Endothelial cell of umbilical vein (primary cell): Measurements from ENCODE around the gene CFAP45. TPM values are rescaled to one million over a fixed set of nuclear protein-coding genes. Genes with fewer than 3 reads are reported as not detected.
A peak's percentile ranks its signal among the peaks of the same experiment; 100 is the strongest.

Experiments
- BruUV-seq: library from RNA; stranded (reverse); fragments of 400-500 nt; replicated peaks from 2 replicates; lab custom pipeline; 2021; lab: Mats Ljungman, UMichigan
- CTCF ChIA-PET: fragments of 300-600, 350-600 bp; sonication (Branson Sonifier 250); formaldehyde crosslinking; loops from one replicate; lab custom pipeline; 2021; ENCODE audit warnings: antibody characterized with exemption, inconsistent platforms; lab: Charles Lee
- POLR2A ChIA-PET: fragments of 300-600, 350-600 bp; sonication (Branson Sonifier 250); formaldehyde crosslinking; loops from one replicate; lab custom pipeline; 2021; ENCODE audit warnings: antibody characterized with exemption, inconsistent platforms; lab: Charles Lee
- DNase-seq: peaks from one replicate; pipeline ENCODE4 v3.0.0-alpha.2; 2011; ENCODE audit warnings: low read depth, low spot score
- FAIRE-seq: peaks from 2 replicates; lab custom pipeline; 2011; peaks lifted over from hg19 to GRCh38; lab: Jason Lieb, UNC
- H2AFZ ChIP-seq: 2 replicates; pipeline ENCODE4 v1.6.0; 2012; ENCODE audit warnings: low read depth, low read length, control low read depth, inconsistent platforms
- H3K27ac ChIP-seq: 2 replicates; pipeline ENCODE4 v1.5.1; 2011; ENCODE audit warnings: low read depth, mild to moderate bottlenecking, control low read depth, low read length, moderate library complexity; ENCODE audit not compliant: insufficient read depth
- H3K27me3 ChIP-seq, 2 experiments: 2 replicates each; pipeline versions ENCODE4 v1.6.0 to v1.6.1; 2011; ENCODE audit warnings: low read length in 2 of 2, mixed read lengths in 1 of 2; ENCODE audit not compliant: control insufficient read depth in 2 of 2, insufficient read depth in 2 of 2
- H3K36me3 ChIP-seq, 2 experiments: 2 replicates in 1 of 2; 3 replicates in 1 of 2; pipeline ENCODE4 v1.5.1; 2011; ENCODE audit warnings: low read length in 2 of 2, mild to moderate bottlenecking in 1 of 2, moderate library complexity in 1 of 2; ENCODE audit not compliant: control insufficient read depth in 2 of 2, insufficient read depth in 2 of 2; ENCODE audit errors: extremely low read depth in 1 of 2
- H3K4me1 ChIP-seq: 3 replicates; pipeline ENCODE4 v1.5.1; 2011; ENCODE audit warnings: mild to moderate bottlenecking, low read length; ENCODE audit not compliant: control insufficient read depth, insufficient read depth; ENCODE audit errors: extremely low read depth
- H3K4me2 ChIP-seq: 2 replicates; pipeline ENCODE4 v1.6.1; 2011; ENCODE audit warnings: low read length, control low read depth, mixed read lengths; ENCODE audit not compliant: insufficient read depth
- H3K4me3 ChIP-seq, 3 experiments: fragments of 200-600 bp in 1 of 3; sonication (generic), shearing (Covaris generic) in 1 of 3; replicated peaks in 1 of 3; 2 replicates each; pipeline ENCODE4 v1.5.1; 2011 to 2016; ENCODE audit warnings: control low read depth in 3 of 3, low read length in 3 of 3, mild to moderate bottlenecking in 2 of 3, inconsistent platforms in 1 of 3, low read depth in 1 of 3, moderate library complexity in 1 of 3; ENCODE audit not compliant: insufficient read depth in 1 of 3
- H3K79me2 ChIP-seq: 2 replicates; pipeline ENCODE4 v1.6.0; 2012; ENCODE audit warnings: low read length, inconsistent platforms; ENCODE audit not compliant: control insufficient read depth, insufficient read depth
- H3K9ac ChIP-seq: replicated peaks from 2 replicates; pipeline ENCODE3; 2011; ENCODE audit warnings: low read length, control low read depth; ENCODE audit not compliant: insufficient read depth; ENCODE audit errors: extremely low read depth
- H3K9me1 ChIP-seq: replicated peaks from 3 replicates; pipeline ENCODE4 v1.6.0; 2011; ENCODE audit warnings: mild to moderate bottlenecking, low read length; ENCODE audit not compliant: control insufficient read depth, insufficient read depth; ENCODE audit errors: extremely low read depth
- H3K9me3 ChIP-seq: replicated peaks from 2 replicates; pipeline ENCODE4 v1.5.1; 2012; ENCODE audit warnings: low read length, inconsistent platforms; ENCODE audit not compliant: control insufficient read depth, insufficient read depth
- H4K20me1 ChIP-seq: replicated peaks from 2 replicates; pipeline ENCODE3; 2011; ENCODE audit warnings: mild to moderate bottlenecking, low read length; ENCODE audit not compliant: control insufficient read depth, insufficient read depth; ENCODE audit errors: extremely low read depth
- EZH2 ChIP-seq: IDR thresholded peaks from 2 replicates; pipeline ENCODE4 v1.6.1; 2012; ENCODE audit warnings: borderline replicate concordance, low read depth, mild to moderate bottlenecking, moderate library complexity, low read length, inconsistent platforms; ENCODE audit not compliant: severe bottlenecking
- GATA2 ChIP-seq: IDR thresholded peaks from 2 replicates; pipeline ENCODE4 v1.7.0; 2011; ENCODE audit warnings: low read depth, mild to moderate bottlenecking, moderate library complexity, mixed read lengths, low read length; ENCODE audit not compliant: insufficient read length, insufficient read depth
- dilution Hi-C: fragments of 300-500 bp; cut with MboI; formaldehyde crosslinking; loops from one replicate; pipeline ENCODE4 v1.15.0; 2019; ENCODE audit warnings: low sequenced_read_pairs; ENCODE audit not compliant: extremely low pct_ligation_motif_present
- intact Hi-C: fragments of 100-400 bp; cut with micrococcal nuclease; formaldehyde crosslinking; loops from one replicate; pipeline ENCODE4 v1.10.0; 2022
- polyA plus RNA-seq, 4 experiments: library from polyadenylated mRNA; depleted of rRNA in 3 of 4; stranded (reverse) in 3 of 4; unstranded in 1 of 4; fragments of >200 nt; gene quantifications; 2 replicates each; pipeline versions ENCODE4 v1.2.1 to v1.2.3, GENCODE V29; 2011 to 2012; ENCODE audit warnings: missing spikeins in 1 of 4
- total RNA-seq: library from RNA; stranded (reverse); gene quantifications from 2 replicates; pipeline ENCODE4 v1.2.3, GENCODE V29; 2021
- TF ChIP-seq, protein P1 (sequence below), 2 donors: IDR thresholded peaks; 1 replicate in 1 of 2; 2 replicates in 1 of 2; pipeline ENCODE4 v1.5.1; 2011; ENCODE audit warnings: low read length in 2 of 2, mild to moderate bottlenecking in 2 of 2, moderate library complexity in 2 of 2, control low read depth in 1 of 2, inconsistent platforms in 1 of 2, low read depth in 1 of 2; ENCODE audit not compliant: insufficient read depth in 1 of 2; ENCODE audit errors: extremely low read depth in 1 of 2
- TF ChIP-seq, protein P2 (sequence below): IDR thresholded peaks from 2 replicates; pipeline ENCODE4 v1.6.1; 2011; ENCODE audit not compliant: insufficient read depth, insufficient read length

The CFAP45 gene
- total and polyA plus RNA-seq, 2 donors (not counting 3 experiments of a cell fraction or from before 2014, with no cell fraction given): 0.25 to 2.5 TPM

DNA sequence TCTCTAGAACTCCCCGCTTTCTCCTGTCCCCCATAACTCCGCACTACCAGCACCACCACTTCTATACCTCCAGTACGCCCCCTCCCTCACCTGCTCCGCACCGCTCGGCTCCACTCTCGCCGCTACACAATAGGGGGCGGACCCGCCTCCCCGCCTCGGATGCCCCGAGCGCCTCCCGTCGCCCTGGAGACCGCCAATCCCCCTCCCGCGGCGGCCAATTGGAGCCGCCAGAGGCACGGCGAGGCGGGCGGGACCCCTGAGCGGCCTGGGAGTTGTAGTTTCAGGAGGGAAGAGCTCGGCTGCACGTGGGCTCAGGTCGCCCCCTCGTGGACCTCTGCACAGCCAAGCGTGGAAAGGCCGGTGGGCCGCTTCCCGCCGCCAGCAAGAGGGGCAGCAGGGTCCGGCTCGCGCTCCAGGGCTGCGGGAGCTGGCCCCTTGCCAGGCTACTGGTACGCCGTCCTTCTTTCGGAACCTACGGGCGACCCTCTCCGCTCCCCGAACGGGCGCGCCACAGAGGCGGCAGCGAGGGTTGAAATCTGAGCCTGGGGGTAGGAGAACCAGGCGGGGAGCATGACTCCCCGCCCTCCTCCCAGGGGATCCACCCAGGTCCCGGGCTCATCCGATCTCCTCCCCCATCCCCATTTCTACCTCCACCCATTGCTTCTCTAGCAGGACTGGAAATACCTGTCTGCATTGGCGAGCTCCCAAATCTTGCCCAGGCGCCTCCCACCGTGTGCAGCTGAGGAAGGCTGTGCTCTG lies 45.7 kb upstream of the CFAP45 start, which contains the start of gene IGSF9:
Gene IGSF9 (minus strand): TSS at position 131 of the 759 bp plus-strand sequence. CDS start 2,159 bp downstream, outside the sequence.
- Histone ChIP-seq H3K27ac (no peak within 1 kb of the TSS), H3K4me3 (peak within 1 kb of the TSS in 2 of 3 experiments; percentile 15 to 16), H3K9me1 (no peaks in the 10 kb centered on the region), H3K4me1 (peaks cover 5% of the 10 kb centered on the region), H3K4me2 (peak within 1 kb of the TSS; percentile 49), H3K27me3 (peaks cover 22 to 36% of the 10 kb centered on the region in 2 experiments), H3K9ac (no peak within 1 kb of the TSS), H3K36me3 (no peaks in the 10 kb centered on the region), H2AFZ (peak within 1 kb of the TSS; percentile 58), H3K9me3 (no peaks in the 10 kb centered on the region), H3K79me2 (no peaks in the 10 kb centered on the region), H4K20me1 (no peaks in the 10 kb centered on the region)
- no TSS peak for BruUV-seq
- dilution Hi-C loops: no loop called here
- intact Hi-C loops: loop anchor here (1.0 to 2.0 kb wide), 4 partner anchors 20 to 165 kb away; partner anchors contain the start of genes DUSP23 and TAGLN2
- ChIA-PET POLR2A (interaction anchor here (0.8 kb wide), 1 partner anchor 22 kb away, joined by 4 read pairs; no protein-coding TSS in a partner anchor), CTCF (interaction anchor here (0.7 to 2.2 kb wide), 15 partner anchors 9 to 814 kb away, joined by 3 to 12 read pairs (median 4); partner anchors contain the start of genes CFAP45, DUSP23 and TAGLN2)
- peak; percentile 85 for DNase-seq
- peak; percentile 84 for FAIRE-seq
- TF ChIP-seq, protein P1, sequence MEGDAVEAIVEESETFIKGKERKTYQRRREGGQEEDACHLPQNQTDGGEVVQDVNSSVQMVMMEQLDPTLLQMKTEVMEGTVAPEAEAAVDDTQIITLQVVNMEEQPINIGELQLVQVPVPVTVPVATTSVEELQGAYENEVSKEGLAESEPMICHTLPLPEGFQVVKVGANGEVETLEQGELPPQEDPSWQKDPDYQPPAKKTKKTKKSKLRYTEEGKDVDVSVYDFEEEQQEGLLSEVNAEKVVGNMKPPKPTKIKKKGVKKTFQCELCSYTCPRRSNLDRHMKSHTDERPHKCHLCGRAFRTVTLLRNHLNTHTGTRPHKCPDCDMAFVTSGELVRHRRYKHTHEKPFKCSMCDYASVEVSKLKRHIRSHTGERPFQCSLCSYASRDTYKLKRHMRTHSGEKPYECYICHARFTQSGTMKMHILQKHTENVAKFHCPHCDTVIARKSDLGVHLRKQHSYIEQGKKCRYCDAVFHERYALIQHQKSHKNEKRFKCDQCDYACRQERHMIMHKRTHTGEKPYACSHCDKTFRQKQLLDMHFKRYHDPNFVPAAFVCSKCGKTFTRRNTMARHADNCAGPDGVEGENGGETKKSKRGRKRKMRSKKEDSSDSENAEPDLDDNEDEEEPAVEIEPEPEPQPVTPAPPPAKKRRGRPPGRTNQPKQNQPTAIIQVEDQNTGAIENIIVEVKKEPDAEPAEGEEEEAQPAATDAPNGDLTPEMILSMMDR (IDR thresholded peaks at IDR 0.05; ENCODE audit: extremely low read depth in 1 of 2, insufficient read depth in 1 of 2, low read depth in 1 of 2, low read length in 2 of 2): peak; percentile 47 to 72
- TF ChIP-seq GATA2: no peak
- peak; percentile 32 for TF ChIP-seq EZH2
- TF ChIP-seq, protein P2, sequence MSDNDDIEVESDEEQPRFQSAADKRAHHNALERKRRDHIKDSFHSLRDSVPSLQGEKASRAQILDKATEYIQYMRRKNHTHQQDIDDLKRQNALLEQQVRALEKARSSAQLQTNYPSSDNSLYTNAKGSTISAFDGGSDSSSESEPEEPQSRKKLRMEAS: peak; percentile 32
